OCI-LY1 (cell line): ENCODE measurements around the gene ETS2.
A peak's percentile ranks its signal among the peaks of the same experiment; 100 is the strongest.

Experiments used
- H2AFZ ChIP-seq: fragments of 200-600 bp; sonication (generic), shearing (Covaris generic); 2 replicates; pipeline ENCODE4 v1.6.0; 2014; ENCODE audit warnings: antibody characterized with exemption, mild to moderate bottlenecking, low read length
- H3F3A ChIP-seq: fragments of 200-600 bp; sonication (generic), shearing (Covaris generic); 2 replicates; pipeline ENCODE4 v1.6.0; 2014; ENCODE audit warnings: mild to moderate bottlenecking, antibody characterized with exemption, low read length, moderate library complexity; ENCODE audit not compliant: insufficient read depth
- H3K27ac ChIP-seq: fragments of 200-600 bp; sonication (generic); 2 replicates; pipeline ENCODE4 v1.5.1; 2014; ENCODE audit warnings: low read length, mixed run types, mild to moderate bottlenecking, low read depth; ENCODE audit not compliant: poor library complexity, severe bottlenecking
- H3K27me3 ChIP-seq: fragments of 200-600 bp; sonication (generic); 2 replicates; pipeline ENCODE4 v1.6.0; 2014; ENCODE audit warnings: antibody characterized with exemption, mild to moderate bottlenecking, low read length, moderate library complexity; ENCODE audit not compliant: insufficient read depth
- H3K36me3 ChIP-seq: fragments of 200-600 bp; sonication (generic); 2 replicates; pipeline ENCODE4 v1.6.1; 2014; ENCODE audit warnings: mild to moderate bottlenecking, antibody characterized with exemption, low read length, moderate library complexity, mixed read lengths; ENCODE audit not compliant: insufficient read depth
- H3K4me1 ChIP-seq: fragments of 200-600 bp; sonication (generic); 2 replicates; pipeline ENCODE4 v1.5.1; 2014; ENCODE audit warnings: mild to moderate bottlenecking, low read length, moderate library complexity; ENCODE audit not compliant: insufficient read depth, severe bottlenecking
- H3K4me2 ChIP-seq: fragments of 200-600 bp; sonication (generic), shearing (Covaris generic); 2 replicates; pipeline ENCODE4 v1.6.1; 2014; ENCODE audit warnings: low read length
- H3K4me3 ChIP-seq: fragments of 200-600 bp; sonication (generic); 2 replicates; pipeline ENCODE4 v1.5.1; 2014; ENCODE audit warnings: low read length, low read depth, mild to moderate bottlenecking, mixed read lengths; ENCODE audit not compliant: poor library complexity, severe bottlenecking
- H3K79me2 ChIP-seq: fragments of 200-600 bp; shearing (Covaris generic); 2 replicates; pipeline ENCODE4 v1.6.1; 2016; ENCODE audit warnings: mixed run types, low read length, mixed read lengths; ENCODE audit not compliant: insufficient read depth
- H3K9ac ChIP-seq: fragments of 200-600 bp; sonication (generic), shearing (Covaris generic); 2 replicates; pipeline ENCODE4 v1.6.1; 2014; ENCODE audit warnings: mild to moderate bottlenecking, low read length, mixed read lengths
- H3K9me2 ChIP-seq: fragments of 200-600 bp; sonication (generic), shearing (Covaris generic); 2 replicates; pipeline ENCODE4 v1.6.1; 2014; ENCODE audit warnings: low read depth, mild to moderate bottlenecking, low read length, mixed read lengths
- H3K9me3 ChIP-seq: fragments of 200-600 bp; shearing (Covaris generic); 2 replicates; pipeline ENCODE4 v1.6.1; 2014; ENCODE audit warnings: low read length, mixed read lengths
- H4K20me1 ChIP-seq: fragments of 200-600 bp; sonication (generic), shearing (Covaris generic); 2 replicates; pipeline ENCODE4 v1.6.0; 2016; ENCODE audit warnings: mild to moderate bottlenecking, low read length; ENCODE audit not compliant: insufficient read depth
- EZH2 ChIP-seq: fragments of 200-600 bp; sonication (generic), shearing (Covaris generic); IDR thresholded peaks from 2 replicates; pipeline ENCODE4 v1.8.0; 2017; ENCODE audit warnings: borderline replicate concordance, mixed run types, mild to moderate bottlenecking, antibody characterized with exemption, low read length, moderate library complexity, mixed read lengths
- TF ChIP-seq, protein P1 (sequence below): fragments of 200-600 bp; sonication (generic), shearing (Covaris generic); IDR thresholded peaks from 2 replicates; pipeline ENCODE4 v1.5.1; 2017; ENCODE audit warnings: mild to moderate bottlenecking, antibody characterized with exemption, low read length, moderate library complexity, mixed read lengths

The ETS2 gene

DNA sequence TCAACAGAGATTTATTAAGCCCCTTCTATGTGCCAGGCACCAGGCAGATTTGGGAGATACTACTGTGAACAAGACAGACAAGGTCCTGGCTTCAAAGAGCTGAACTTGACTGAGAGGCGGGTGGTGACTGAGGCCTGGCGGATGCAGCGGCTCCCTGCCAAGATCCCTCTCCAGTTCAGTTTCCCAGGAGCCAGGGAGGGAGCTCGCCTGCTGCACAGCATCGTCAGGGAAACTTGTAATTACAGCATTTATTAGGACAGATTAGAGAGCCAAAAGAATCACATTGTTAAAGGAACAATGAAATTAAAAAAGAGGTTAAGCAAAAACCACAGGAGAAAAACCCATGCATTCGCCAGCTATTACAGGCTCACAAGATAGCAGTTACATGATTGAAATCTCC is 55.3 kb downstream of the ETS2 start:
- H3K27me3 ChIP-seq, result no peaks in the 10 kb centered on the region
- no peak for TF ChIP-seq EZH2
- TF ChIP-seq, protein P1, sequence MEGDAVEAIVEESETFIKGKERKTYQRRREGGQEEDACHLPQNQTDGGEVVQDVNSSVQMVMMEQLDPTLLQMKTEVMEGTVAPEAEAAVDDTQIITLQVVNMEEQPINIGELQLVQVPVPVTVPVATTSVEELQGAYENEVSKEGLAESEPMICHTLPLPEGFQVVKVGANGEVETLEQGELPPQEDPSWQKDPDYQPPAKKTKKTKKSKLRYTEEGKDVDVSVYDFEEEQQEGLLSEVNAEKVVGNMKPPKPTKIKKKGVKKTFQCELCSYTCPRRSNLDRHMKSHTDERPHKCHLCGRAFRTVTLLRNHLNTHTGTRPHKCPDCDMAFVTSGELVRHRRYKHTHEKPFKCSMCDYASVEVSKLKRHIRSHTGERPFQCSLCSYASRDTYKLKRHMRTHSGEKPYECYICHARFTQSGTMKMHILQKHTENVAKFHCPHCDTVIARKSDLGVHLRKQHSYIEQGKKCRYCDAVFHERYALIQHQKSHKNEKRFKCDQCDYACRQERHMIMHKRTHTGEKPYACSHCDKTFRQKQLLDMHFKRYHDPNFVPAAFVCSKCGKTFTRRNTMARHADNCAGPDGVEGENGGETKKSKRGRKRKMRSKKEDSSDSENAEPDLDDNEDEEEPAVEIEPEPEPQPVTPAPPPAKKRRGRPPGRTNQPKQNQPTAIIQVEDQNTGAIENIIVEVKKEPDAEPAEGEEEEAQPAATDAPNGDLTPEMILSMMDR, result no peak
- no peaks in the 10 kb centered on the region for H3F3A ChIP-seq
- no peaks in the 10 kb centered on the region for H4K20me1 ChIP-seq
- H3K27ac ChIP-seq, result peak overlapping the region; percentile 94
- H3K9ac ChIP-seq, result peak overlapping the region; percentile 18; the same call in 1 of the 2 replicates
- no peaks in the 10 kb centered on the region for H3K36me3 ChIP-seq
- H3K4me1 ChIP-seq, result peaks cover 45% of the 10 kb centered on the region
- H3K4me3 ChIP-seq, result no peak overlapping the region
- H2AFZ ChIP-seq, result no peak overlapping the region
- no peaks in the 10 kb centered on the region for H3K9me2 ChIP-seq
- H3K79me2 ChIP-seq, result no peaks in the 10 kb centered on the region
- H3K9me3 ChIP-seq, result no peaks in the 10 kb centered on the region
- no peak overlapping the region; the same call in 1 of the 2 replicates for H3K4me2 ChIP-seq

DNA sequence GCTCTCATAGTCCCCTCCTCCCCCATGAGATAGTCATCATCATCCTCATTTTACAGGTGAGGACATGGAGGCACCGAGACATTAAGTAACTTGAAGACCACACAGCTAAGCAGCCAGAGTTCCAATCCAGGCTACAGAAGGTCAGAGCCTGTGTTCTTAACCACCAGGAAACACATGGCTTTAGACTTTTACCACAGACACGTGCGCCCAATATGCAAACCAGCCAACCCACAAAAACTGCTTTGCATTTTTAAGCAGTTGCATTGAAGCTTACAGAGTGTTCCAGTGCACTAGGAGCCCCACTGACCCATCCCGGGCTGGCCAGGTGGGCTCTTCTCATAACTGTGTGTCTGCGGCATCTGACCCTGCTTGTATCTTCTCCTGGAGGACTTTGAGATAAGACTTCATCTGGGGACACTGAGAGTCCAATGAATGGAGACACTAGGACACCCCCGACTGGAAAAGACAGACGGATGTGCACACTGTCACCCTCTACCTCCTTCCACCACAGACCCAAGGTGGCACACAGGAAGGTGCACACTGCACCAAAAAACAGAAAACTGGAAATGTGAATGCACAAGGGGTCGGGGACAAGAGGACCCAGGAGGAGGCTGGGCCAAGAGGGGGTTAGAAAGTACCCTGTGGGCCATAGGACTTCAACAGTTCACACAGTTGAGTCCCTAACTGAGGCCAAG is 56.4 kb downstream of the ETS2 start:
- Histone ChIP-seq H3K9me2 (no peaks in the 10 kb centered on the region), H3K4me2 (peak overlapping the region; percentile 62), H3F3A (no peaks in the 10 kb centered on the region), H3K27ac (peak overlapping the region; percentile 94), H3K4me3 (peak overlapping the region; percentile 28), H3K36me3 (no peaks in the 10 kb centered on the region), H4K20me1 (no peaks in the 10 kb centered on the region), H2AFZ (no peak overlapping the region), H3K79me2 (no peaks in the 10 kb centered on the region), H3K27me3 (no peaks in the 10 kb centered on the region), H3K9me3 (no peaks in the 10 kb centered on the region), H3K4me1 (peaks cover 42% of the 10 kb centered on the region), H3K9ac (peak overlapping the region; percentile 53)
- TF ChIP-seq, protein P1, result no peak
- TF ChIP-seq EZH2, result no peak

GRCh38 chr21:38863291-38863690 is 57.6 kb downstream of the ETS2 start:
- H2AFZ ChIP-seq, result no peak overlapping the region
- H3K9me2 ChIP-seq, result no peaks in the 10 kb centered on the region
- H3K4me3 ChIP-seq, result no peak overlapping the region
- no peaks in the 10 kb centered on the region for H3K79me2 ChIP-seq
- H3K27ac ChIP-seq, result peak overlapping the region; percentile 94
- TF ChIP-seq EZH2, result no peak
- TF ChIP-seq, protein P1, result no peak
- no peak overlapping the region; the same call in 1 of the 2 replicates for H3K9ac ChIP-seq
- no peaks in the 10 kb centered on the region for H4K20me1 ChIP-seq
- H3K27me3 ChIP-seq, result no peaks in the 10 kb centered on the region
- no peaks in the 10 kb centered on the region for H3K9me3 ChIP-seq
- H3K36me3 ChIP-seq, result no peaks in the 10 kb centered on the region
- no peaks in the 10 kb centered on the region for H3F3A ChIP-seq
- no peak overlapping the region for H3K4me2 ChIP-seq
- peaks cover 37% of the 10 kb centered on the region for H3K4me1 ChIP-seq
